Gastrocnemius medialis (tissue), 4 donors: ENCODE data around the gene ABCD4. TPM values are rescaled to one million over a fixed set of nuclear protein-coding genes. Genes with fewer than 3 reads are reported as not detected.

Source experiments
- ATAC-seq, 2 donors: fragments of 150-250 bp; one replicate each; pipeline ENCODE4 v1.9.1; 2016
- DNase-seq, 2 donors: peaks; one replicate each; pipeline ENCODE4 v3.0.0-alpha.2; 2019
- H3K27ac ChIP-seq, 4 donors: fragments of 200-600 bp; sonication (generic); 1 replicate in 1 of 4; 2 replicates in 3 of 4; pipeline ENCODE4 v1.5.1; 2016 to 2018; ENCODE audit warnings: mild to moderate bottlenecking in 2 of 4, moderate library complexity in 1 of 4
- H3K27me3 ChIP-seq, 3 donors: fragments of 200-600 bp; sonication (generic) in 2 of 3; 1 replicate in 1 of 3; 2 replicates in 2 of 3; pipeline versions ENCODE4 v1.5.1 to v1.6.0; 2016 to 2019; ENCODE audit warnings: mild to moderate bottlenecking in 1 of 3, moderate library complexity in 1 of 3
- H3K36me3 ChIP-seq, 2 donors: fragments of 200-600 bp; sonication (generic) in 1 of 2; one replicate each; pipeline ENCODE4 v1.5.1; 2017 to 2018
- H3K4me1 ChIP-seq, 2 donors: fragments of 200-600 bp; sonication (generic) in 1 of 2; one replicate each; pipeline ENCODE4 v1.5.1; 2016 to 2017; ENCODE audit warnings: mild to moderate bottlenecking in 2 of 2
- H3K4me3 ChIP-seq, 4 donors: fragments of 200-600 bp; sonication (generic) in 3 of 4; 1 replicate in 1 of 4; 2 replicates in 3 of 4; pipeline ENCODE4 v1.5.1; 2016 to 2019; ENCODE audit warnings: mild to moderate bottlenecking in 2 of 4
- H3K9me3 ChIP-seq, 3 donors: fragments of 200-600 bp; sonication (generic) in 2 of 3; 1 replicate in 1 of 3; 2 replicates in 2 of 3; pipeline ENCODE4 v1.5.1; 2016 to 2019
- POLR2A ChIP-seq, 2 donors: fragments of 450-650 bp; IDR thresholded peaks; one replicate each; pipeline ENCODE4 v1.6.1; 2017; ENCODE audit warnings: antibody characterized with exemption in 2 of 2, mild to moderate bottlenecking in 2 of 2, moderate library complexity in 2 of 2
- in situ Hi-C, 4 donors: fragments of 200-750 bp; cut with MboI; loops; one replicate each; pipeline versions ENCODE4 v1.15.0 to v1.8.0; 2017; ENCODE audit warnings: low sequenced_read_pairs in 4 of 4
- intact Hi-C: fragments of 100-400 bp; cut with DNase I; formaldehyde crosslinking; loops from one replicate; pipeline ENCODE4 v1.15.1; 2023; ENCODE audit warnings: low total_unique reads
- total RNA-seq, 4 donors: library from RNA; depleted of rRNA; stranded (reverse); fragments of >200 nt; gene quantifications; one replicate each; pipeline versions ENCODE4 v1.1.0 to v1.2.3, GENCODE V29; 2016
- TF ChIP-seq, protein P1 (sequence below), 5 experiments: fragments of 450-650 bp in 3 of 5; fragments of 200-600 bp in 2 of 5; sonication (generic) in 2 of 5; IDR thresholded peaks in 4 of 5; conservative IDR thresholded peaks in 1 of 5; 1 replicate in 4 of 5; 2 replicates in 1 of 5; pipeline ENCODE4 v1.5.1; 2016 to 2019; ENCODE audit warnings: antibody characterized with exemption in 5 of 5, mild to moderate bottlenecking in 3 of 5, moderate library complexity in 3 of 5

ABCD4 gene
- total RNA-seq, 4 donors from 2014 or later: 9.1 to 20.0 (median 11.5) TPM

DNA sequence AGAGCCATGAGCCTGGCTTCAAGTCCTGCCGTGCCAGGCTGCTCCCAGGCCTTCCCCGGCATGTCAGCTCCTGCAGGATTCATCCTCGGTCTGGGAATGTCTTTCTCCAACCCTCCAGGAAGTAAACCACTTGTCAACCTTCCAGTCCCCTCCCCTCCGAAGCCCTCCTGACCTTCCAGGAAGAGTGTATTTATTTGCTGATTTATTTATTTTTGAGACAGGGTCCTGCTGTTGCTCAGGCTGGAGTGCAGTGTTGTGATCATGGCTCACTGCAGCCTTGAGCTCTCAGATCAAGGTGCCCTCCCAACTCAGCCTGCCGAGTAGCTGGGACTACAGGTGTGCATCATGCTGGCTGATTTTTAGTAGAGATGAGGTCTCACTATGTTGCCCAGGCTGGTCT lies 38.8 kb downstream of the ABCD4 start:
- no peaks in the 10 kb centered on the region for H3K4me1 ChIP-seq
- TF ChIP-seq, protein P1, sequence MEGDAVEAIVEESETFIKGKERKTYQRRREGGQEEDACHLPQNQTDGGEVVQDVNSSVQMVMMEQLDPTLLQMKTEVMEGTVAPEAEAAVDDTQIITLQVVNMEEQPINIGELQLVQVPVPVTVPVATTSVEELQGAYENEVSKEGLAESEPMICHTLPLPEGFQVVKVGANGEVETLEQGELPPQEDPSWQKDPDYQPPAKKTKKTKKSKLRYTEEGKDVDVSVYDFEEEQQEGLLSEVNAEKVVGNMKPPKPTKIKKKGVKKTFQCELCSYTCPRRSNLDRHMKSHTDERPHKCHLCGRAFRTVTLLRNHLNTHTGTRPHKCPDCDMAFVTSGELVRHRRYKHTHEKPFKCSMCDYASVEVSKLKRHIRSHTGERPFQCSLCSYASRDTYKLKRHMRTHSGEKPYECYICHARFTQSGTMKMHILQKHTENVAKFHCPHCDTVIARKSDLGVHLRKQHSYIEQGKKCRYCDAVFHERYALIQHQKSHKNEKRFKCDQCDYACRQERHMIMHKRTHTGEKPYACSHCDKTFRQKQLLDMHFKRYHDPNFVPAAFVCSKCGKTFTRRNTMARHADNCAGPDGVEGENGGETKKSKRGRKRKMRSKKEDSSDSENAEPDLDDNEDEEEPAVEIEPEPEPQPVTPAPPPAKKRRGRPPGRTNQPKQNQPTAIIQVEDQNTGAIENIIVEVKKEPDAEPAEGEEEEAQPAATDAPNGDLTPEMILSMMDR (IDR thresholded peaks at IDR 0.05 in 4 of 5, conservative IDR thresholded peaks at IDR 0.05 in 1 of 5): no peak
- TF ChIP-seq POLR2A (IDR thresholded peaks at IDR 0.05): no peak
- ATAC-seq: no peak
- no peak overlapping the region for H3K27ac ChIP-seq
- in situ Hi-C loops (no loop called here), intact Hi-C loops (no loop called here)
- peaks cover 0 to 1% (median 0%) of the 10 kb centered on the region in 3 donors for H3K27me3 ChIP-seq
- no peak for DNase-seq
- no peak overlapping the region for H3K4me3 ChIP-seq
- no peaks in the 10 kb centered on the region for H3K9me3 ChIP-seq
- no peaks in the 10 kb centered on the region for H3K36me3 ChIP-seq

DNA sequence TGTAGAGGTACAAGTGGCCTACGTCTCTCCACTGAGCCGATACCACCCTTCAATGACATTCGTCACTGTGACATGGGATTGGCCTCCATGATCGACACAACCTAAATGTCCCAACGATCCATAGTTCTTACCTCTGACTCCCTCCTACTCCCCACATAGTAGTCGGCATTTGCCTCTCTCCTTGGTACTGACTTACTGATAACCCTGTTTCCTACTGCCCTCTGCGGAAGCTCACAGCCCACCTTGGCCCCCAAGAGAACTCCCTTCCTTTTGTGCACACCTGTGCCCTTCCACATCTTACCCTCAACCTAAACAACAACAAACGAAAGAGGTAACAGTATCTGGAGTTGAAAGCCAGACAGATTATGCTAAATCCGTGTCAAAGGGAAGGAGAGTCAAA lies 39.6 kb downstream of the ABCD4 start:
- TF ChIP-seq, protein P1 (IDR thresholded peaks at IDR 0.05 in 4 of 5, conservative IDR thresholded peaks at IDR 0.05 in 1 of 5): no peak
- TF ChIP-seq POLR2A (IDR thresholded peaks at IDR 0.05): no peak
- peaks cover 6 to 9% (median 6%) of the 10 kb centered on the region in 3 donors for H3K27me3 ChIP-seq
- peaks cover 0 to 4% of the 10 kb centered on the region in 2 donors for H3K4me1 ChIP-seq
- in situ Hi-C loops: no loop called here
- DNase-seq: no peak
- H3K4me3 ChIP-seq: no peak overlapping the region
- no peak overlapping the region for H3K27ac ChIP-seq
- no peak for ATAC-seq
- no peaks in the 10 kb centered on the region for H3K9me3 ChIP-seq
- intact Hi-C loops: no loop called here
- no peaks in the 10 kb centered on the region for H3K36me3 ChIP-seq

DNA sequence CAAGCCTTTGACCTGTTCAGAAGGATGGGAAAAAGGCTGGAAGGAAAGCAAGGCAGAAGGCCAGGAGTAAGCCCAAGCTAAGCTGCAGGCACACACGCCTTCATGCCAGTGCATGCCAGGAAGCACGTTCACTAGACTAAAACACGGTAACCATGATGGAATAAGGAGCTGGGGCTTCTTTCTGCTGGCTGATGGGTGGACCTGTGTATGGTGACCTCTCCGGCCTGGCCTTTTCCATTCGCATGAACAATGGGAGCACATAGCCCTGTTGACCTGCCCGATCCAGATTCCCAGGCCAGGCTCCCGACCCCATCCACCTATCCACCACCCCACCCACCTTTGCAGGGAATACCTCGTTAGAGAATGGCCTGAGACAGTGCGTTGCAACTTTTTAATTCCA lies 40.7 kb downstream of the ABCD4 start:
- DNase-seq: no peak
- Histone ChIP-seq H3K4me3 (no peak overlapping the region), H3K36me3 (no peaks in the 10 kb centered on the region), H3K9me3 (no peaks in the 10 kb centered on the region), H3K27ac (no peak overlapping the region), H3K4me1 (peaks cover 2 to 12% of the 10 kb centered on the region in 2 donors), H3K27me3 (peaks cover 10 to 13% (median 11%) of the 10 kb centered on the region in 3 donors)
- intact Hi-C loops (no loop called here), in situ Hi-C loops (no loop called here)
- no peak for TF ChIP-seq POLR2A (IDR thresholded peaks at IDR 0.05)
- TF ChIP-seq, protein P1 (IDR thresholded peaks at IDR 0.05 in 4 of 5, conservative IDR thresholded peaks at IDR 0.05 in 1 of 5): no peak
- no peak for ATAC-seq

DNA sequence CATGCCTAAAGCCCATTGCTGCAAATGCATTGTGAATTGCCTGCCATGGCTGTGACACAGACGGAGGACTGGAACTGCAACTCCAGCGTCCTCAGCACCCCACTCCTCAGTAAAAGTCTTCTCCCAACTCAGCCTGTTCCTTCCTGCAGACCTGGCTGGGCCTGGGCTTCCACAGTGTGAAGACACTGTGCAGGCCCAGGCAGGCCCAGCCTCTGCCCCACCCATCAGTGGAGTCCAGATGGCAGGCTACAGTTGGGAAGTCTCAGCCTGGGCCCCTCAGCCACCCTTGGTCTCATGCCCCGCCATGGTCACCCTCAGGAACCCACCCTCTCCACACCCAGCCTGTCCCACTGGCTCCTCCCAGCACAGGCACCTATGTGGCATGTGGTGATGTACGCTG lies 41.4 kb downstream of the ABCD4 start:
- Histone ChIP-seq H3K27me3 (peaks cover 10 to 13% (median 11%) of the 10 kb centered on the region in 3 donors), H3K9me3 (no peaks in the 10 kb centered on the region), H3K27ac (no peak overlapping the region), H3K36me3 (no peaks in the 10 kb centered on the region), H3K4me1 (peaks cover 3 to 13% of the 10 kb centered on the region in 2 donors), H3K4me3 (no peak overlapping the region)
- DNase-seq: no peak
- ATAC-seq: no peak
- intact Hi-C loops (loop anchor here (2.0 kb wide), 1 partner anchor 150 kb away; no protein-coding TSS in a partner anchor), in situ Hi-C loops (no loop called here)
- TF ChIP-seq POLR2A (IDR thresholded peaks at IDR 0.05): no peak
- TF ChIP-seq, protein P1 (IDR thresholded peaks at IDR 0.05 in 4 of 5, conservative IDR thresholded peaks at IDR 0.05 in 1 of 5): no peak
